Osteoblast (primary cell): Measurements from ENCODE around the gene SPTLC3. TPM values are rescaled to one million over a fixed set of nuclear protein-coding genes. Genes with fewer than 3 reads are reported as not detected.

ENCODE experiments used
- DNase-seq: peaks from one replicate; pipeline ENCODE4 v3.0.0; 2011; ENCODE audit warnings: low spot score, mixed read lengths; ENCODE audit not compliant: insufficient read length; ENCODE audit errors: missing footprints
- H2AFZ ChIP-seq: 2 replicates; pipeline ENCODE4 v1.6.0; 2011; ENCODE audit warnings: mild to moderate bottlenecking, low read length
- H3K27ac ChIP-seq: 2 replicates; pipeline ENCODE4 v1.5.1; 2011; ENCODE audit warnings: mild to moderate bottlenecking, low read depth, low read length, moderate library complexity
- H3K27me3 ChIP-seq: 2 replicates; pipeline ENCODE4 v1.6.0; 2012; ENCODE audit warnings: mild to moderate bottlenecking, control low read depth, inconsistent platforms, low read length, moderate library complexity; ENCODE audit not compliant: insufficient read depth
- H3K36me3 ChIP-seq: 2 replicates; pipeline ENCODE4 v1.5.1; 2011; ENCODE audit warnings: mild to moderate bottlenecking, low read length, control low read depth, moderate library complexity; ENCODE audit not compliant: insufficient read depth
- H3K4me1 ChIP-seq: 2 replicates; pipeline ENCODE4 v1.5.1; 2011; ENCODE audit warnings: mild to moderate bottlenecking, low read length, control low read depth, moderate library complexity; ENCODE audit not compliant: insufficient read depth
- H3K4me2 ChIP-seq: 2 replicates; pipeline ENCODE4 v1.6.0; 2011; ENCODE audit warnings: mild to moderate bottlenecking, low read length; ENCODE audit not compliant: insufficient read depth
- H3K4me3 ChIP-seq: fragments of 200-600 bp; sonication (generic); 3 replicates; pipeline ENCODE4 v1.5.1; 2012; ENCODE audit warnings: mild to moderate bottlenecking, low read length, inconsistent platforms; ENCODE audit not compliant: insufficient read depth
- H3K79me2 ChIP-seq: 2 replicates; pipeline ENCODE4 v1.6.0; 2012; ENCODE audit warnings: mild to moderate bottlenecking, low read length, control low read depth, inconsistent platforms; ENCODE audit not compliant: insufficient read depth
- H3K9me3 ChIP-seq: 2 replicates; pipeline ENCODE4 v1.5.1; 2011; ENCODE audit warnings: low read depth, low read length, control low read depth
- H4K20me1 ChIP-seq: 2 replicates; pipeline ENCODE4 v1.6.0; 2012; ENCODE audit warnings: mild to moderate bottlenecking, low read length, control low read depth; ENCODE audit not compliant: insufficient read depth
- total RNA-seq: library from RNA; depleted of rRNA; stranded (reverse); fragments of >200 nt; gene quantifications from 2 replicates; pipeline ENCODE4 v1.2.3, GENCODE V29; 2012
- TF ChIP-seq, protein P1 (sequence below): IDR thresholded peaks from 2 replicates; pipeline ENCODE4 v1.5.1; 2011; ENCODE audit warnings: mild to moderate bottlenecking, low read depth, low read length, moderate library complexity; ENCODE audit errors: extremely low read depth

Gene SPTLC3
- total RNA-seq, 1 donor = 14.8 TPM

DNA sequence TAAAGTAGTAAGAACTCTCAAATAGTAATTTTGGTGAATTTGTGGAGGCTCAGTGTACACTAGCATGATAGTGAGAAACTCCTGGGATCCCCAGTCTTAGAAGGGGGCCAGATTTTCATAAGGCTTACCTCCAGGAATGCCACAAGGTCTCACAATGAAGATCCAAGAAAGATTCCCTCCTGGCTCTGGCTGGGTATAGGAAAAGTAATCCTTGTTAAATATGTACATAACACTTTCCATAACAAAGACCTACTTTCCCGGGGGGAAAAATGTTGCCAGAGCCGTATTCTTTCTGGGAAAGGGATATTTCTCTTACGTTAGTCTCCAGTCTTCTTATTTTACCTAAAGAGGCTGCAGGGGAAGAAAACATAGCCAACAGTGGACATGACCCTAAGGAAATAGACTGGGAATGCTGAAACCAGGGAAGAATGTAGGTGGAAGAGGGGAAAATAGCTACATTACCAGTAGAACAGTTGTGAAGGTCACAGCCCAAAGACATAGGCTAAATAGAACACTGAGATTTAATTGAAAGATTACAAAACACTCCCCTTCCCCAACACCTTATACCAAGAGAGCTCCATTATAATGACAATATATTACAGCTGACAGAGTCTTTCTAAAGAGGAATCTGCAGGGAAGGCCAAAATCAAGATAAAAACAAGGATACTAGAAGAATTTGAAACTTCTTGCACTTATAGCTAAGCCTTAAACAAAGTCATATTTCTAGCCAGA lies 177.4 kb downstream of the SPTLC3 start:
- Histone ChIP-seq H3K4me3 (no peak overlapping the region), H3K27me3 (no peaks in the 10 kb centered on the region), H3K4me1 (no peaks in the 10 kb centered on the region), H3K4me2 (no peak overlapping the region), H4K20me1 (no peaks in the 10 kb centered on the region), H3K9me3 (no peaks in the 10 kb centered on the region), H3K36me3 (no peaks in the 10 kb centered on the region), H2AFZ (no peak overlapping the region), H3K79me2 (no peaks in the 10 kb centered on the region), H3K27ac (no peak overlapping the region)
- DNase-seq = no peak
- TF ChIP-seq, protein P1, sequence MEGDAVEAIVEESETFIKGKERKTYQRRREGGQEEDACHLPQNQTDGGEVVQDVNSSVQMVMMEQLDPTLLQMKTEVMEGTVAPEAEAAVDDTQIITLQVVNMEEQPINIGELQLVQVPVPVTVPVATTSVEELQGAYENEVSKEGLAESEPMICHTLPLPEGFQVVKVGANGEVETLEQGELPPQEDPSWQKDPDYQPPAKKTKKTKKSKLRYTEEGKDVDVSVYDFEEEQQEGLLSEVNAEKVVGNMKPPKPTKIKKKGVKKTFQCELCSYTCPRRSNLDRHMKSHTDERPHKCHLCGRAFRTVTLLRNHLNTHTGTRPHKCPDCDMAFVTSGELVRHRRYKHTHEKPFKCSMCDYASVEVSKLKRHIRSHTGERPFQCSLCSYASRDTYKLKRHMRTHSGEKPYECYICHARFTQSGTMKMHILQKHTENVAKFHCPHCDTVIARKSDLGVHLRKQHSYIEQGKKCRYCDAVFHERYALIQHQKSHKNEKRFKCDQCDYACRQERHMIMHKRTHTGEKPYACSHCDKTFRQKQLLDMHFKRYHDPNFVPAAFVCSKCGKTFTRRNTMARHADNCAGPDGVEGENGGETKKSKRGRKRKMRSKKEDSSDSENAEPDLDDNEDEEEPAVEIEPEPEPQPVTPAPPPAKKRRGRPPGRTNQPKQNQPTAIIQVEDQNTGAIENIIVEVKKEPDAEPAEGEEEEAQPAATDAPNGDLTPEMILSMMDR = no peak

- H3K27me3 ChIP-seq = no peaks in the 10 kb centered on the region
- DNase-seq = no peak
- H3K4me3 ChIP-seq = no peak overlapping the region
- no peak overlapping the region for H2AFZ ChIP-seq
- H3K4me2 ChIP-seq = no peak overlapping the region
- no peak overlapping the region for H3K27ac ChIP-seq
- H3K36me3 ChIP-seq = no peaks in the 10 kb centered on the region
- H4K20me1 ChIP-seq = no peaks in the 10 kb centered on the region
- no peaks in the 10 kb centered on the region for H3K9me3 ChIP-seq
- no peaks in the 10 kb centered on the region for H3K79me2 ChIP-seq
- TF ChIP-seq, protein P1 = no peak
- no peaks in the 10 kb centered on the region for H3K4me1 ChIP-seq
Measured at GRCh38 chr20:13187899-13188298, 179.1 kb downstream of the SPTLC3 start.

DNA sequence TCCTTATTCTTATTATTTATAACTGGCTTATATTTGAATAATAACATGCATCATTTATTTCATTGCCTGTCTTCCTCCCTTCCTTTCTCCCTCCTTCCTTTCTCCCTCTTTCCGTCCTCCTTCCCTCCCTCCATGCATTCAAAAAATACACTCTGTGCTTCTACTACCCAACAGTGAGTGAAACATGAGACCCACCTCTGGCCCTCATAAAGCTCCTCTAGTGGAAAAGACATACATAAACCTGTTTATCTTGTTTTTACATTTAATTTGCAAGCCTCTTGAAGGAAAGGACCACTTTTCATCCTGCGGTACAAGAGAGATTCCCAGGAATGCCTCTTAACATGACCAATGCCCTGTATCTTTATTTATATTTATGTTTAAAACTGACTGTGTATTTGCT lies 190.5 kb downstream of the SPTLC3 start:
- Histone ChIP-seq H3K27ac (no peak overlapping the region), H3K4me1 (no peaks in the 10 kb centered on the region), H2AFZ (no peak overlapping the region), H3K4me2 (no peak overlapping the region), H3K27me3 (no peaks in the 10 kb centered on the region), H4K20me1 (no peaks in the 10 kb centered on the region), H3K36me3 (no peaks in the 10 kb centered on the region), H3K4me3 (no peak overlapping the region), H3K9me3 (no peaks in the 10 kb centered on the region), H3K79me2 (no peaks in the 10 kb centered on the region)
- no peak for DNase-seq
- TF ChIP-seq, protein P1 = no peak

- no peaks in the 10 kb centered on the region for H3K4me1 ChIP-seq
- no peaks in the 10 kb centered on the region for H3K9me3 ChIP-seq
- TF ChIP-seq, protein P1 = no peak
- H3K4me2 ChIP-seq = no peak overlapping the region
- DNase-seq = no peak
- H3K79me2 ChIP-seq = no peaks in the 10 kb centered on the region
- H3K27me3 ChIP-seq = no peaks in the 10 kb centered on the region
- no peaks in the 10 kb centered on the region for H4K20me1 ChIP-seq
- no peak overlapping the region for H3K4me3 ChIP-seq
- no peak overlapping the region for H2AFZ ChIP-seq
- H3K27ac ChIP-seq = no peak overlapping the region
- H3K36me3 ChIP-seq = no peaks in the 10 kb centered on the region
Measured at GRCh38 chr20:13200767-13201500, 192.2 kb downstream of the SPTLC3 start.
